Large intestine (tissue), 3 donors: Measurements from ENCODE around the gene TNIP3. TPM values are rescaled to one million over a fixed set of nuclear protein-coding genes. Genes with fewer than 3 reads are reported as not detected.

Experiments used
- DNase-seq, 2 donors: peaks; one replicate each; pipeline versions ENCODE4 v3.0.0 to v3.0.0-alpha.2; 2013
- H3K27ac ChIP-seq: one replicate; pipeline ENCODE4 v1.5.1; 2013; ENCODE audit warnings: low read length
- H3K27me3 ChIP-seq: 2 replicates; pipeline ENCODE4 v1.6.1; 2013; ENCODE audit warnings: low read length; ENCODE audit not compliant: control insufficient read depth, insufficient read depth
- H3K36me3 ChIP-seq: 2 replicates; pipeline ENCODE4 v1.6.1; 2013; ENCODE audit warnings: low read length; ENCODE audit not compliant: control insufficient read depth, insufficient read depth
- H3K4me1 ChIP-seq: one replicate; pipeline ENCODE4 v1.6.1; 2013; ENCODE audit warnings: low read length; ENCODE audit not compliant: control insufficient read depth, insufficient read depth
- H3K4me3 ChIP-seq: one replicate; pipeline ENCODE4 v1.5.1; 2013; ENCODE audit warnings: low read length
- H3K9me3 ChIP-seq: one replicate; pipeline ENCODE4 v1.6.1; 2013; ENCODE audit warnings: mild to moderate bottlenecking, low read depth, low read length, moderate library complexity; ENCODE audit not compliant: control insufficient read depth
- WGBS: methylation state at CpG from one replicate; pipeline ENCODE4 v1.1.5; 2013; ENCODE audit warnings: low lambda C conversion rate; ENCODE audit not compliant: insufficient coverage; 5-methylcytosine and 5-hydroxymethylcytosine counted together
- polyA plus RNA-seq: library from polyadenylated mRNA; unstranded; fragments of 120-200 nt; gene quantifications from one replicate; pipeline ENCODE4 v1.2.1, GENCODE V29; 2013

The TNIP3 gene
- polyA plus RNA-seq, 1 donor = 0.16 TPM

- no CpG with 5 or more reads among the region's 1 CpG for WGBS
- DNase-seq = no peak
- Histone ChIP-seq H3K9me3 (no peaks in the 10 kb centered on the region), H3K4me3 (no peak overlapping the region), H3K27ac (no peak overlapping the region), H3K36me3 (no peaks in the 10 kb centered on the region), H3K4me1 (no peaks in the 10 kb centered on the region), H3K27me3 (no peaks in the 10 kb centered on the region)
Measured at GRCh38 chr4:121151942-121152341, 12.2 kb downstream of the TNIP3 start.

GRCh38 chr4:121150486-121150885 lies 13.6 kb downstream of the TNIP3 start:
- Histone ChIP-seq H3K4me1 (no peaks in the 10 kb centered on the region), H3K27me3 (no peaks in the 10 kb centered on the region), H3K9me3 (no peaks in the 10 kb centered on the region), H3K27ac (no peak overlapping the region), H3K4me3 (no peak overlapping the region), H3K36me3 (no peaks in the 10 kb centered on the region)
- DNase-seq = no peak
- WGBS = no CpG with 5 or more reads among the region's 1 CpG

GRCh38 chr4:121150003-121150402 lies 14.1 kb downstream of the TNIP3 start:
- H3K4me1 ChIP-seq = no peaks in the 10 kb centered on the region

DNA sequence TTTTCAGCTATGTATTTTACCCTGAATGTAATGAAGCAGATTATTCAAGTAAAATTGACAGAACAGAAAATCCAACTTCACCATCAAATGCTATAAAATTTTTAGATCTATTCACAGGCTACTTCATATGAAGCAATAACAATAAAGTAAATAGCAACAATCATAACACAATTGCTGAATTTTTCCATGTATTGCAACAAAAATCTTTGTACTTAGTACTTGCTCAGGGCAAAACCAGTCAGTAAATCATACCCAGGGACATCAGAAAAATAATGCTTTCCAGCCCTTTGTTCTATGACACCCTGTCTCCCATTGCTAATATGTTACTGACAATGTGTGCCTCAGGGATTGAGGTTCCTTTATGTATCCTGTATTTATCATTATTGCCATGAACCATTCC lies 15.5 kb downstream of the TNIP3 start:
- Histone ChIP-seq H3K27me3 (no peaks in the 10 kb centered on the region), H3K4me1 (no peaks in the 10 kb centered on the region), H3K9me3 (no peaks in the 10 kb centered on the region), H3K36me3 (no peaks in the 10 kb centered on the region), H3K4me3 (no peak overlapping the region), H3K27ac (no peak overlapping the region)
- no peak for DNase-seq

More at GRCh38 chr4:121150003-121150402, 14.1 kb downstream of the TNIP3 start:
- no peak for DNase-seq
- Histone ChIP-seq H3K27me3 (no peaks in the 10 kb centered on the region), H3K4me3 (no peak overlapping the region), H3K36me3 (no peaks in the 10 kb centered on the region), H3K27ac (no peak overlapping the region), H3K9me3 (no peaks in the 10 kb centered on the region)
- 100% methylated on average over 2 of the region's 4 CpGs for WGBS

GRCh38 chr4:121148000-121148399 lies 16.1 kb downstream of the TNIP3 start:
- Histone ChIP-seq H3K27me3 (no peaks in the 10 kb centered on the region), H3K9me3 (no peaks in the 10 kb centered on the region), H3K4me1 (no peaks in the 10 kb centered on the region), H3K27ac (no peak overlapping the region), H3K36me3 (no peaks in the 10 kb centered on the region), H3K4me3 (no peak overlapping the region)
- WGBS = no CpG with 5 or more reads among the region's 4 CpGs
- DNase-seq = no peak

- Histone ChIP-seq H3K27me3 (no peaks in the 10 kb centered on the region), H3K4me1 (no peaks in the 10 kb centered on the region), H3K27ac (no peak overlapping the region), H3K4me3 (no peak overlapping the region), H3K9me3 (no peaks in the 10 kb centered on the region), H3K36me3 (no peaks in the 10 kb centered on the region)
- WGBS = no CpG with 5 or more reads among the region's 1 CpG
- no peak for DNase-seq
Measured at GRCh38 chr4:121146530-121146929, 17.6 kb downstream of the TNIP3 start.

- DNase-seq = no peak
- WGBS = no CpG with 5 or more reads among the region's 1 CpG
- H3K9me3 ChIP-seq = no peaks in the 10 kb centered on the region
- no peaks in the 10 kb centered on the region for H3K36me3 ChIP-seq
- no peak overlapping the region for H3K27ac ChIP-seq
- H3K4me3 ChIP-seq = no peak overlapping the region
- H3K4me1 ChIP-seq = no peaks in the 10 kb centered on the region
- H3K27me3 ChIP-seq = no peaks in the 10 kb centered on the region
Measured at GRCh38 chr4:121145430-121145829, 18.7 kb downstream of the TNIP3 start.

GRCh38 chr4:121144021-121144420 lies 20.1 kb downstream of the TNIP3 start:
- Histone ChIP-seq H3K36me3 (no peaks in the 10 kb centered on the region), H3K27ac (no peak overlapping the region), H3K27me3 (no peaks in the 10 kb centered on the region), H3K4me3 (no peak overlapping the region), H3K9me3 (no peaks in the 10 kb centered on the region), H3K4me1 (no peaks in the 10 kb centered on the region)
- DNase-seq = no peak
- 100% methylated on average over 1 of the region's 2 CpGs for WGBS

DNA sequence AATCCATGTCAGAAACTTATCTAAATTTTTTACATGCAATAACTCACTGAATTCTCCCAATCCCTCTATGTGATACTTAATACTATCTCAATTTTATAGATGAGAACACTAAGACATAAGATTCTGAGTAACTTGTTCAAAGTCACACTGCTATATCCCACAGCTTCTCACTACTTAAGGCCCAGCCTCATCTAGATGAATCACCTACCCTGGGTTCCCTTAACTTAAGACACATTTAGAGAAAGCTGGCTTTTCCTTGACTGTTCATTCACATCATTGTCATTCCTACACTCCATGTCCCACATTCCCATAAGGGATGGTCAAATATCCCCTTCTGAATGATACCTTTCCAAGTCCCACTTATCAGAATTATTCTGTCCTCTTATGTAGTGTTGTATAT lies 21.0 kb downstream of the TNIP3 start:
- H3K36me3 ChIP-seq = no peaks in the 10 kb centered on the region
- no peaks in the 10 kb centered on the region for H3K9me3 ChIP-seq
- no peaks in the 10 kb centered on the region for H3K4me1 ChIP-seq

DNA sequence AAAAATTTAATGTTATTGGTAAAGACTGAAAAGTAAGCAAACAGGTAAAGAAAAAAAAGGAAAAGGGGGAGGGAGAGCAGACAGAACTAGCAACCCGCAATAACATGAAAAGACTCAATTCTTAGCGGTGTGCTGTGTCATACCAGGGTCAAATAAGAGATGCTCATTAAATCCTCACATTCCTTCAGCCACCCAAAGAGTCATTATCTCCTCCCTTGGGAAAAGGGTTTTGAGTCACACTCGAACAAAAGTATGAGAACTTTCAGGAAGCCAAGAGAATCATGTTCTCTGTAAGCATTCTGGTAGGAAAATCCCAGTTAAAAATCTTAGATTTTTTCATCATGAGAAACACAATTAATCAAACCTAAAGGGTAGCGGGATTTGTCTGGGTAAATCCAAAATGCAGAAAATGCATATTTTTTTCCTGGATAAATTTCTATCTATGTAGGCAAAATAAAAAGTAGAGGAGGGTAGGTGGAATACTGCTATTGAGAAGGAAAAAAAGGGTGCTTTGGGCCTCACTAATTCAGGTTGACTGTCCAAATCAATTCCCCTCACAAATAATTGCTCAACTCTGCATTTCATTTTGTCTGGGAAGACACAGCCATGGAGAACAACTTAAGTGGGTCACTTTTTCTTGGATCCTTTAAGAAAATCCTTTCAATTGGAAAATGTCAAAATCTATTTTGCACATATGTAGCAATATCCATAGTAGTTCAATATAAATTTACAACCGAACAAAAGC lies 23.2 kb downstream of the TNIP3 start:
- no peaks in the 10 kb centered on the region for H3K36me3 ChIP-seq
- H3K27me3 ChIP-seq = no peaks in the 10 kb centered on the region
- WGBS = no CpG with 5 or more reads among the region's 5 CpGs
- H3K4me1 ChIP-seq = no peaks in the 10 kb centered on the region
- H3K4me3 ChIP-seq = no peak overlapping the region
- H3K9me3 ChIP-seq = no peaks in the 10 kb centered on the region
- no peak for DNase-seq
- no peak overlapping the region for H3K27ac ChIP-seq

More for the DNA sequence above, 21.0 kb downstream of the TNIP3 start:
- Histone ChIP-seq H3K27me3 (no peaks in the 10 kb centered on the region), H3K27ac (no peak overlapping the region), H3K4me3 (no peak overlapping the region)
- no peak for DNase-seq

DNA sequence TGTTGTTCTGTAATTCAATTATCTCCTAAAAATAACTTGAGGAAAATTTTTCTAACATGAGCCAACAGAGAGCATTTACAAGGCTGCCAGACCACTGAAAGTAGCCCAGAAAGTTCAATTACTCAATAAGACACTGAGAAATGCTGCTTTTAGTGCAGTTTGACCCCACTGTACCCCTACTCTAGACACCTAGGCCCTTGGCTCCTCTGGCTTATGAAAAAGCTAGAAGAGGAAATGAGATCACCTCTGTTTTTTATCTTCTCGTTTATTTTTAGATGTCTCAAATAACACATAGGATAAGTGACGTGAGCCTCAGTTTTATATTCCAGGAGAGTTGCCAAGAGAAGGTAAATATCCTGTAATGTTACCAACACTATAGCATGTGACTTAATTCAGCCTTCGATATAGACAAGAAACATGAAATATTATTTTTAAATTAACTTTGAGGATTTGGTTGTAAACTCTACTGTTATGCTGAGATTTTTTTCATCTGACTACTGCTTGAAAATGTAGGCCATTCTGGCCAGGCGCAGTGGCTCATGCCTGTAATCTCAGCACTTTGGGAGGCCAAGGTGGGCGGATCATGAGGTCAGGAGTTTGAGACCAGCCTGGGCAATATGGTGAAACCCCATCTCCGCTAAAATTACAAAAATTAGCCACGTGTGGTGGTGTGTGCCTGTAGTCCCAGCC lies 24.4 kb downstream of the TNIP3 start:
- H3K36me3 ChIP-seq = no peaks in the 10 kb centered on the region
- no peaks in the 10 kb centered on the region for H3K4me1 ChIP-seq
- H3K27ac ChIP-seq = no peak overlapping the region
- H3K9me3 ChIP-seq = no peaks in the 10 kb centered on the region
- no peaks in the 10 kb centered on the region for H3K27me3 ChIP-seq
- 86% methylated on average over 1 of the region's 7 CpGs for WGBS
- no peak overlapping the region for H3K4me3 ChIP-seq
- DNase-seq = no peak
